NCI-H82 (cell line): ENCODE measurements around the gene ATG101.

Source experiments
- DNase-seq: peaks from one replicate; lab custom pipeline; 2025; lab: John Stamatoyannopoulos, UW

ATG101 gene

DNA sequence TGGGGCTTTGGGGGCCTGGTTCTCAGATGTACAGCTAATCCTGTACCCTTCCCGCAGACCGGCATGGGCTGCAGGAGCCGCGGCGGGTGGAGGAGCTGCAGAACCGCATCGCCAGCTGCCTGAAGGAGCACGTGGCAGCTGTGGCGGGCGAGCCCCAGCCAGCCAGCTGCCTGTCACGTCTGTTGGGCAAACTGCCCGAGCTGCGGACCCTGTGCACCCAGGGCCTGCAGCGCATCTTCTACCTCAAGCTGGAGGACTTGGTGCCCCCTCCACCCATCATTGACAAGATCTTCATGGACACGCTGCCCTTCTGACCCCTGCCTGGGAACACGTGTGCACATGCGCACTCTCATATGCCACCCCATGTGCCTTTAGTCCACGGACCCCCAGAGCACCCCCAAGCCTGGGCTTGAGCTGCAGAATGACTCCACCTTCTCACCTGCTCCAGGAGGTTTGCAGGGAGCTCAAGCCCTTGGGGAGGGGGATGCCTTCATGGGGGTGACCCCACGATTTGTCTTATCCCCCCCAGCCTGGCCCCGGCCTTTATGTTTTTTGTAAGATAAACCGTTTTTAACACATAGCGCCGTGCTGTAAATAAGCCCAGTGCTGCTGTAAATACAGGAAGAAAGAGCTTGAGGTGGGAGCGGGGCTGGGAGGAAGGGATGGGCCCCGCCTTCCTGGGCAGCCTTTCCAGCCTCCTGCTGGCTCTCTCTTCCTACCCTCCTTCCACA is 11.0 kb upstream of the ATG101 start:
- peak; percentile 31 for DNase-seq

- no peak for DNase-seq
Measured at GRCh38 chr12:52059582-52060497, 9.9 kb upstream of the ATG101 start.

GRCh38 chr12:52060498-52061177 is 9.1 kb upstream of the ATG101 start:
- no peak for DNase-seq

DNA sequence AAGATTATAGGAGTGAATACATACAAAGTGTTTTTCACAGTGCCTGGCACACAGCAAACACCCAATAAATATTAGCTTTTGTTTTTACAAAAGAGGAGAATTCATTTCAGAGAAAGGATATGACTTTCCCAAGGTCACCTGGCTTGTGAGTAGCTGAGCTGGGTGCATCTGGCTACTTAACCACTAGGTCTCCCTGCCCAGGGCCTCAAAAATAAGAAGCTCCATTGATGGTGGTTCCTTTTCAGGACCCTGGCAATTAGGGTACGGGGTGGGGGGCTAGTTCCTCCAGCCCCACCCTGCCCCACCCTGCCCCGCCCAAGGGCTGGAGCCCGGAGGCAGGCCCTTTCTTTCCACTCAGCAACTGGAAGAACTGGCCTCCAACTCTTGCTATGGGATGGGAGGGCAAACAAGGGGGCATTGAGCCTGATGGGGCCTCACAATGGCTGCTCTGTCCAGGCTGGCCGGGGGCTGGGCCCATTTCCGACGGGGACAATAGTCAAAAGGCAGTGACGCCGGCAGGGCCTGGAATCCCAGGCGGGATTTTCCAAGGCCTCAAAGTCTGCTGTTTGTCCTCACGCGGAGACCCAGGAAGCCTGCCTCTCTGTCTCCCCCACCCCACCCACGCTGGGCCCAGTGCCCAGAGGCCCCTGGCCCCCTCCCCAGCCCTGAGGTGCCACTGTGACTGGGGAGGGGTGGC is 8.2 kb upstream of the ATG101 start:
- DNase-seq = no peak

- no peak for DNase-seq
Measured at GRCh38 chr12:52062167-52063081, 7.4 kb upstream of the ATG101 start.

- DNase-seq = no peak
Measured at GRCh38 chr12:52063082-52063924, 6.5 kb upstream of the ATG101 start.

GRCh38 chr12:52063981-52064649 is 5.7 kb upstream of the ATG101 start:
- no peak for DNase-seq

- DNase-seq = peak; percentile 17
Measured at GRCh38 chr12:52066346-52067080, 3.3 kb upstream of the ATG101 start.

- DNase-seq = no peak
Measured at GRCh38 chr12:52067081-52067374, 2.8 kb upstream of the ATG101 start.

DNA sequence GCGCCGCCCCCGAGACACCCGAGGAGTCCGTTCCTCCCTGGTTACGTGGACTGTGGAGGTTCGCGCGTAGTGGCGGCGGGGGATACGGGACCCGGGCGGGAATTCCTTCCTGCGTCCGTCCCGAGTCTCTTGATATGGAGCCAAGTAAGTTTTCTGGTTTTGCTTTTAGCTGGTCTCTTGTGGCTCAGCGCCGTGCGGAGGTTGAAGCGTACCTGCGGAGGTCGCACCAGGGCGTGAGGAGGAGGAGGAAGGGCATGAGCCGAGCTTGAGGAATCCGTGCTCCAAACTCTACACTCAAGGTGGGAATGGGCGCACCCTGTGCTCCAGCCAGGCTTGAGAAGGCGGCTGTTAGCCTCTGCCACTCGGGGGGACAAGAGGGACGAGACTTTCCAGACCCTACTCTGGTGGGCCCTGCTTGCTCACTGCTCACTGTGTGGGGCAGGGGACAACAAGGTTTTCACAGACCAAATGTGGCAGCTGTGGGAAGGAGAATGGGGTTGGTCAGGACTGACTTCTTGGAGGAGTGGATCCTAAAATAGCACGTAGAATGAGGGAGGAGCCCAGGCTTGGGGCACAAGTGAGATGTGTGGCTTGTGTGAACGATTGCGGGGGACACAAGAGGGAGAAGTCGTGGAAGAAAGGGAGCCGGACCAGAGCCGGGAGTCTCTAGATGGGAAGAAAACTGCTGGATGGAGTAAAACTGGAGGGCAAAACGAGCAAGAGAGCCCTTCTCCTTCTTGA is 577 bp downstream of the ATG101 start:
- no peak for DNase-seq

GRCh38 chr12:52073531-52074381 is 4.0 kb downstream of the ATG101 start:
- no peak for DNase-seq

DNA sequence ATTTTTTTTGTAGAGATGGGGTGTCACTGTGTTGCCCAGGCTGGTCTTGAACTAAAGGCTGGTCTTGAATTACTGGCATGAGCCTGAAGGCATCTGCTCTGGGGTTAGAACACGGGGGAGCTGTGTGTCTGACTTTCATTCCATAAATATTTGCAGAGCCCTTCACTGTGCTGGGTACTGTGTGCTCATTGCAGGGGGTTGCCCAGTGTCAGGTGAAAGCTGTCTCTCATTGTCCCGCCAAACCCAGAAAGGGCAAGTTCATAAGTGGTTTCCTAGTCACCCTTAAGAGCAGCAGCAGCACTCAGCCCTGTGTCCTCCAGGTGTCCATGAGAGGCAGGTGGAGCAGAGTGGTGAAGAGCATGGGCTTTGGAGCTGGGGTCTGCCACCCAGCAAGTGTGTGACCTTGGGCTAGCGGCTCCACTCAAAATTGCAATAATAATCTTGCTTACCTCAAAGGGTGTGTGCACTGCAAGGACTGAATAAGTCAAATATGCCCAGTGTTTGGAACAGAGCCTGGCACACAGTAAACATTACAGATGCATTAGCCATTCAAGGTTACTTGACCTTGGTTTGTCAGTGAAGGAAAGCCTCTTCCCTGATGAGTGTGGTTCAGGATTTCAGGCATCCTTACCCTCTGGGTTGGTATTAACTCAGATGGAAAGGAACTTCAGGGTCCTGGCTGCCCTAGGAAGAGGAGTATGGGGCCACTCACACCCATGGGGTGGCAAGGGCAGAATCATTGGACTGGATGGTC is 5.4 kb downstream of the ATG101 start:
- no peak for DNase-seq

- no peak for DNase-seq
Measured at GRCh38 chr12:52076811-52077210, 7.0 kb downstream of the ATG101 start.

DNA sequence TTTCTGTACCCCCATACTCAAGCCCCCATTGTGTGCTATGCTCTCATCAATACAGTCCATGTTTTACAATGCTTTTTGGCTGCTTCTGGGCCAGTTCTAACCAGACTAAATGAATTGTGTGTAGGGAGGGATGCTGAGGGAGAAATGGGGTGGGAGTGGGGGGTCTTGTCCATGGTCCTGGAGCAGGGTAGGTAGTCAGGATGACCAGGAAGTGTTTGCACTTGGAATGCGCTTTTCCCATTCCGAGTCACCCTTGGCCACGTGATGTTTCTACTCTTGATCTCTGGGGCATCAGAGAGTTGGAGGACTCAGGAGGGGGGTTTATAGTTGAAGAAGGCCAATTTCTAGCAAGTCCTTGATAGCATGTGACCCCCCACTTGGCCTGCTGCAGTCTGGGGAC is 8.5 kb downstream of the ATG101 start:
- DNase-seq = no peak

- no peak for DNase-seq
Measured at GRCh38 chr12:52079576-52080402, 10.0 kb downstream of the ATG101 start, which contains the start of gene SMIM41. Gene SMIM41, plus strand, starts transcription at chr12:52079704. Its CDS starts 76 bp downstream, at chr12:52079780.
